ENCODE data around the gene LIN7A. TPM values are rescaled to one million over a fixed set of nuclear protein-coding genes. Genes with fewer than 3 reads are reported as not detected.

The LIN7A gene
- total and polyA plus RNA-seq, 2 of the 8 experiments (the other 6 are each of a cell fraction or from before 2014, with no cell fraction given) = 5.8 to 22.0 TPM

DNA sequence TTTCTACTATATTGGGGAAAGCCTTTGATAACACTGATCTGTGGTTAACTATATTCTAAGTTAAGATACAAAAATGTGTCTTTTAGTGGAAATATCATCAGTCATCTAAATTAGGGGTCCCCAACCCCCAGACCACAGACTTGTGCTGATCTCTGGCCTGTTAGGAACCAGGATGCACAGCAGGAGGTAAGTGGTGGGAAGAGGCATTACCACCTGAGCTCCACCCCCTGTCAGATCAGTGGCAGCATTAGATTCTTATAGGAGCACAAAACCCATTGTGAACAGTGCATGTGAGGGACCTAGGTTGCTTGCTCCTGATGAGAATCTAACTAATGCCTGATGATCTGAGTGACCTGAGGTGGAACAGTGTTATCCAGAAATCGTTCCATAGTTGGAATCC is 28.3 kb upstream of the LIN7A start:
- no peaks in the 10 kb centered on the region for H3K79me2 ChIP-seq (ENCODE audit: control insufficient read depth in 1 of 2, insufficient read depth in 2 of 2, low read length in 2 of 2)
- H3K27me3 ChIP-seq (replicated peaks in 1 of 4; ENCODE audit: control insufficient read depth in 3 of 4, extremely low read depth in 1 of 4, insufficient read depth in 3 of 4, low read length in 3 of 4) = no peaks in the 10 kb centered on the region
- FAIRE-seq = peak; percentile 57
- H3K27ac ChIP-seq (ENCODE audit: low read depth, low read length) = no peak overlapping the region
- ChIA-PET CTCF (ENCODE audit: partially characterized antibody) (interaction anchor here (0.6 kb wide), 1 partner anchor 33 kb away, joined by 3 read pairs; no protein-coding TSS in a partner anchor), POLR2A (ENCODE audit: partially characterized antibody) (no interaction called here)
- no peak overlapping the region for H4K8ac ChIP-seq (ENCODE audit: extremely low read depth, insufficient read depth, low read length)
- no peaks in the 10 kb centered on the region for H4K20me1 ChIP-seq (replicated peaks in 1 of 2; ENCODE audit: control insufficient read depth in 1 of 2, insufficient read depth in 2 of 2, low read length in 2 of 2)
- no peak overlapping the region for H3K23ac ChIP-seq (ENCODE audit: insufficient read length)
- H3K4me2 ChIP-seq (ENCODE audit: insufficient read depth in 1 of 2, low read depth in 2 of 2, low read length in 2 of 2) = no peak overlapping the region
- H3K56ac ChIP-seq (replicated peaks; ENCODE audit: insufficient read length, low read depth, low read length) = no peak overlapping the region
- H3K14ac ChIP-seq (ENCODE audit: insufficient read length) = no peak overlapping the region
- no peak overlapping the region for H2BK12ac ChIP-seq (ENCODE audit: low read depth, low read length)
- no peaks in the 10 kb centered on the region for H3K79me1 ChIP-seq (ENCODE audit: low read depth, low read length)
- no peak overlapping the region for H2BK15ac ChIP-seq (ENCODE audit: low read length)
- no peak overlapping the region for H4K91ac ChIP-seq (replicated peaks; ENCODE audit: insufficient read length, low read length)
- 79% methylated on average over 1 of the region's 1 CpG; no CpG with 5 or more reads in 1 of the 2 experiments for WGBS, 2 experiments (ENCODE audit: extremely low coverage in 1 of 2, insufficient coverage in 1 of 2, insufficient read length in 1 of 2, insufficient replicate concordance in 2 of 2, low coverage in 1 of 2, low lambda C conversion rate in 2 of 2, missing lambda C conversion rate in 1 of 2)
- no peak overlapping the region for H2BK120ac ChIP-seq (replicated peaks; ENCODE audit: low read depth, low read length)
- H4K5ac ChIP-seq (ENCODE audit: insufficient read length, low read depth, low read length) = no peak overlapping the region
- H3K4me3 ChIP-seq (ENCODE audit: extremely low read depth in 1 of 4, insufficient read depth in 2 of 4, low read depth in 3 of 4, low read length in 4 of 4) = no peak overlapping the region
- no peak overlapping the region for H2AK5ac ChIP-seq (ENCODE audit: low read depth, low read length)
- H2AFZ ChIP-seq (ENCODE audit: low read length) = no peak overlapping the region
- H3K36me3 ChIP-seq (ENCODE audit: control insufficient read depth in 2 of 4, insufficient read depth in 4 of 4, low read length in 3 of 4) = no peaks in the 10 kb centered on the region
- peak in 1 of 2 experiments; percentile 59 for DNase-seq (ENCODE audit: low read depth in 1 of 2, low spot score in 2 of 2)
- H3K9me3 ChIP-seq (ENCODE audit: insufficient read depth in 2 of 2, low read depth in 1 of 2, low read length in 1 of 2) = no peaks in the 10 kb centered on the region
- no peak overlapping the region for H3K9ac ChIP-seq (replicated peaks in 1 of 4; ENCODE audit: extremely low read depth in 1 of 4, low read depth in 3 of 4, low read length in 3 of 4)
- no peak overlapping the region for H2BK5ac ChIP-seq (ENCODE audit: low read depth, low read length)
- H2BK20ac ChIP-seq (ENCODE audit: low read length) = no peak overlapping the region
- H3K4ac ChIP-seq (replicated peaks; ENCODE audit: insufficient read length, low read depth, low read length) = no peak overlapping the region
- no peak overlapping the region for H3K18ac ChIP-seq (ENCODE audit: extremely low read depth, low read length)
- H3K23me2 ChIP-seq (ENCODE audit: low read depth, low read length) = no peaks in the 10 kb centered on the region
- no peaks in the 10 kb centered on the region for H3K4me1 ChIP-seq (replicated peaks in 1 of 4; ENCODE audit: control insufficient read depth in 3 of 4, insufficient read depth in 4 of 4, low read length in 3 of 4)
- TF ChIP-seq CBX5 (IDR thresholded peaks at IDR 0.05; ENCODE audit: low read depth, low read length) (no peak), TAF7 (optimal IDR thresholded peaks at IDR 0.05; ENCODE audit: borderline replicate concordance, low read depth, low read length) (no peak), TBP (IDR thresholded peaks at IDR 0.05; ENCODE audit: low read depth, low read length) (no peak), KDM5A (IDR thresholded peaks at IDR 0.05; ENCODE audit: low read length) (no peak), JUND (IDR thresholded peaks at IDR 0.05; ENCODE audit: low read length) (no peak), BACH1 (IDR thresholded peaks at IDR 0.05; ENCODE audit: low read length) (no peak), HDAC2 (IDR thresholded peaks at IDR 0.05; ENCODE audit: borderline replicate concordance in 1 of 2, low read depth in 2 of 2, low read length in 2 of 2) (no peak), CEBPB (IDR thresholded peaks at IDR 0.05; ENCODE audit: low read depth, low read length) (no peak), CTBP2 (IDR thresholded peaks at IDR 0.05; ENCODE audit: borderline replicate concordance, insufficient read depth, insufficient read length, low read length) (no peak), SIRT6 (IDR thresholded peaks at IDR 0.05; ENCODE audit: low read length) (no peak), TCF12 (IDR thresholded peaks at IDR 0.05; ENCODE audit: low read depth, low read length) (no peak), SUZ12 (IDR thresholded peaks at IDR 0.05; ENCODE audit: low read length) (no peak), SAP30 (IDR thresholded peaks at IDR 0.05; ENCODE audit: insufficient read depth, insufficient replicate concordance, low read length) (no peak), EZH2 (IDR thresholded peaks at IDR 0.05; ENCODE audit: low read depth, low read length, severe bottlenecking) (no peak), POLR2AphosphoS5 (IDR thresholded peaks at IDR 0.05; ENCODE audit: low read depth, low read length) (no peak)
